NCI-H526 (cell line): ENCODE measurements around the gene WDR75.
A peak's percentile ranks its signal among the peaks of the same experiment; 100 is the strongest.
"Not testable (repeated sequence)": the region's sequence is repeated elsewhere in the genome, so short reads cannot be mapped to it uniquely, and the experiment has no call there.

Experiments
- DNase-seq, 2 experiments: peaks; one replicate each; lab custom pipeline; 2025; lab: John Stamatoyannopoulos, UW

The WDR75 gene

DNA sequence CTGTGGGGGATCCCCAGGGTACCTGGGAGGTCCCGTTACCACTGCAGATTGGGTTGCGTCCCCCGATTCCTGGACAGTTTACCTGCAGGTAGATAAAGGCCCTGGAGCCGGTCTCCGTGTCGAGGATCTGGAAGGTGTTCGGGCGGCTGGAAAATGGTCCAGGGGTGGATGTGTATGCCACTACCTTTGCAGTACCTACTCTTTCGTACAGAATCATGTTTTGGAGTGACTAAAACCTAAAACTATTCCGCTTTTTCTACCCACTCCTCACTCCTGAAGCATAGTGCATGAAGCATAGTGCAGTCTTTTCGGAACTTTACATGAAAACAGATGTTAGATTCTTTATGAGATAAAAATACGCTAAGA is 418 bp downstream of the WDR75 start:
- peak in 1 of 2 experiments; percentile 9 for DNase-seq

DNA sequence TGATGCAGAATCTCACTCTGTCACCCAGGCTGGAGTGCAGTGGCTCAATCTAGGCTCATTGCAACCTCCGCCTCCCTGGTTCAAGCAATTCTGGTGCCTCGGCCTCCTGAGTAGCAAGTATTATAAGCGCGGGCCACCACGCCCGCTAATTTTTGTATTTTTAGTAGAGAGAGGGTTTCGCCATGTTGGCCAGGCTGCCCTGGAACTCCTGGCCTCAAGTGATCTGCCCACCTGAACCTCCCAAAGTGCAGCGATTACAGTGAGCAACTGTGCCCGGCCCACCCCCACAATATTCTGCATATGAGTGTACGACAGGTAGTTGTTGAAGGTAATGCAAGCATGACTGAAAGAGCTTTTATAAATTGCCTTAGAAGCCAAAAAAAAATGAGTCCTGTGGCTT is 1.2 kb downstream of the WDR75 start:
- no peak for DNase-seq

- DNase-seq: no peak
Observed at GRCh38 chr2:189444322-189444721, 3.0 kb downstream of the WDR75 start.

- DNase-seq: no peak
Observed at GRCh38 chr2:189446780-189447179, 5.5 kb downstream of the WDR75 start.

DNA sequence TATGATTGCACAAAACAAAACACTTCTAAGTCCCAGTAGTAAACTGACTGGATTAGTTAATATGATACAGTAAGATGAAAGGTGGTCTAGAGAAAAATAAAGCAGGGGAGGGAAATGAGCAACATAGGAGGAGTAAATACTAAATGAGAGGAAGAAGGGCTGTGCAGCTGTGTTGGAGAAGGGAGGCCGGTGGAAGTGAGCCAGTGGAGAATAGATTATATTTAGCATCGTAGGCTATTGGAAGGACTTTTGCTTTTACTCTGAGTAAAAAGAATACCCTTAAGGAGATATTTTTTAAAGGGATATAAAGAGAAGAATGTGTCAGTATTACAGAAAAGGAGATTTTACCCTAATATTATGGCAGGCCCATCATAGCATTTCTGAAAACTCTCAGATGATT is 12.7 kb downstream of the WDR75 start:
- no peak for DNase-seq

DNA sequence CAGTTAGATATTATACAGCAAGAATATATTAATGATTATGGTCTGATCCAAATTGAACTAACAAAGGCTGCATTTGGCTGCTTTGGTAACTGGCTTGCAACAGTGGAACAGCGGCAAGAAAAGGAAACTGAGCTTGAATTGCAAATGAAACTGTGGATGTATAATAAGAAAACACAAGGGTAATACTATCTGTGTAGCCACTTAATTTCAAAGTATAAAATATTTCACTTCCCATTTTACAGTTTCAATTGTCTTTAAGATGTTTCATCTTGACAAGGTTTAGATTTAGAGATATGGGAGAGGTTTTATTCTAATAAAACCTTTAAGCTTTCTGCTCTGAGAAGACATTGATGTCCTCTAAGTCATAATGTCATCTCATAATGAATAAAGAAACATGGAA is 23.8 kb downstream of the WDR75 start:
- no peak for DNase-seq

DNA sequence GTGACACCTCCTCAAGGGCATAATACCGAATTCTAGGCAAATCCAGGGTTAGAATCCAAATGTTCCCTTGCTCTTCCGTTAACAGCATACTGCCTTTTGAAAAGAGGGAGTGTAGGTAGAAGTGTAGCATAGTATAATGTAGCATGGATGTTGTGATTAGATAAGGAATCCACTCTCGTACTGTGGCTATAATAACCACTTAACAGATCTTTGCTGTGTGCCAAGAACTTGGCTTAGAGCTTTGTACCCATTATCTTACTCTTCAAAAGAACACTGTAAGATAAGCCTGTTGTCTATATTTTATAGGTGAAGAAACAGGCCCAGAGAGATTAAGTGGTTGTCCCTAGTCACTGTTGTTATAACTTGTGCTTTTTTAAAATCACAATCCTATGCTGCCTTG is 24.2 kb downstream of the WDR75 start:
- no peak for DNase-seq

- DNase-seq: no peak
Observed at GRCh38 chr2:189466046-189466445, 24.8 kb downstream of the WDR75 start.

GRCh38 chr2:189466656-189467055 is 25.4 kb downstream of the WDR75 start:
- DNase-seq: peak in 1 of 2 experiments; percentile 27

GRCh38 chr2:189467160-189467559 is 25.9 kb downstream of the WDR75 start:
- DNase-seq: no peak

- no peak for DNase-seq
Observed at GRCh38 chr2:189467593-189467992, 26.3 kb downstream of the WDR75 start.

GRCh38 chr2:189474526-189474925 is 33.3 kb downstream of the WDR75 start:
- no peak for DNase-seq

DNA sequence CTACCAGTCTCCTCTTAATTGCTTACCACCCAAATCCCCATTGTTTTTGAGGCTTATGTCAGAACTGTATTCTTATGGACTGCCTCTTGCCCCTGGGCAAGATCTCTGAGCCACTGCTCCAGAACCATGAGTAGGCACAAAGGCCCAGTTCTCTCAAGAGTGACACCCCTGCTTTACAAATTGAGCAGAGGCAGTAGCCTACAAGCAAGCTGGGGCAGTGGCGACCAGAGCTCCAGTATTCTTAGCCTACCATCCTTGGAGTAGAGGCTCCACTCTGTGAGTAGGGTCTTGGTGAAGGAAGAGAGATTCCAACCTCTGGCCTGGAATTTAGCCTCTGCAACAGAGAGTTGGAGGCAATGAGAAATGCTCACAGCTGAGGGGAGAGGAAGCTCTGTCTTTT is 36.5 kb downstream of the WDR75 start:
- DNase-seq: no peak

DNA sequence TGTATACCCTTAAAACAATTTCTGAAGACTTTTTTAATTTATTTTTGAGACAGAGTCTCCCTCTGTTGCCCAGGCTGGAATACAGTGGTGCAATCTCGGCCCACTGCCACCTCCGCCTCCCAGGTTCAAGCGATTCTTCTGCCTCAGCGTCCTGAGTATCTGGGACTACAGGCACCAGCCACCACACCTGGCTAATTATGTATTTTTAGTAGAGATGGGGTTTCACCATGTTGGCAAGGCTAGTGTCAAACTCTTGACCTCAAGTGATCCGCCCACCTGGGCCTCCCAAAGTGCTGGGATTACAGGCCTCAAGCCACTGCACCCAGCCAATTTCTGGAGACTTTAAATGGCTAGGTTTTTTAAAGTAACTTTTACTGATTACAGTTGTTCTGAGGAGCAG is 37.0 kb downstream of the WDR75 start:
- not testable (repeated sequence) for DNase-seq

GRCh38 chr2:189481071-189481470 is 39.8 kb downstream of the WDR75 start:
- DNase-seq: no peak

GRCh38 chr2:189483571-189483970 is 42.3 kb downstream of the WDR75 start:
- no peak for DNase-seq

DNA sequence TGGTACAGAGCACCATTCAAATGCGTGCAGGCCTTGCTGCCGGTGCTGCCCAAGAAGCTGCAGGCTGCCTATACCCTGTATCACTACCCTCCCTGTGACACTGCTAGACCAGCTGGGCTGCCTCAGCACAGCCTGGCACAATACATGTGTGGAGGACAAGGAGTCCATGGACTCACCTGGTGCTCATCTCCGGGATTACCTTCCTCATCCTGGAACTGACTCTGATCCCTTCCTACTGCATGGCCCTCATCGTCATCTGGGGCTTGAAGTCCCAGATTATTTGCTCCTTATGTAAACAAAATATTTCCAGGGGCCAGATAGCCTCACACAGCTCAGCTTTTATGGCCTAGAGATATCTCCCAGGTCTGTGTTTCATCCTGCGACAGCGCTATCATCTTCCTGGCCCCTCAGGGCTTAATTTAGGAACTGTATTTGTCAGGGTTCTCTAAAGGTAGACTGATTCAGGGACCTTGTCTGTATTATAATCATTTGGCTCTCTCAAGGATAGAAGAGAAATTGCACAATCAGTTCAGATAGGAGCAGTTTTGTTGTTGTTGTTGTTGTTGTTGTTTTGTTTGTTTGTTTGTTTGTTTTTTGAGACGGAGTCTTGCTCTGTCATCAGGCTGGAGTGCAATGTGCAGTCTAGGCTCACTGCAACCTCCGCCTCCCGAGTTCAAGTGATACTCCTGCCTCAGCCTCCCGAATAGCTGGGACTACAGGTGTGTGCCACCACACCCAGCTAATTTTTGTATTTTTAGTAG is 42.9 kb downstream of the WDR75 start:
- DNase-seq: no peak

DNA sequence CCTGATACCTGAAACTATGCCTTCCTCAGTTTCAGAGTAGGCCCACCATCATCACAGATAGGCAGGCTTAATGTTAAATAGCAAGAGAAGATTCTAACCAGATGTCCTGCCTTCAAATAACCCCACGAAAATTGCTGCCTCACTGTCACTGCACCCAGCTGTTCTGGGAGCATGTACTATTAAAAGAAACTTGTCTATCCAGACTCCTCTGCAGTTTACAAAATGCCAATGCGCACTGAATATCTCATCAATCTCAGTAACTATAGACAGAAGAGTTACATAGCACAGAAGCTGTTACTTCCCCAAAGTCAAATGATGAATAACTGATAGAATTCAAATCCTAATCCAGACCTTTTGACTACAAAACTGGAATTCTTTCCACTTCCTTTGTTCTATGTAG is 43.9 kb downstream of the WDR75 start:
- no peak for DNase-seq

GRCh38 chr2:189486237-189486770 is 45.0 kb downstream of the WDR75 start:
- DNase-seq: no peak

GRCh38 chr2:189487283-189488007 is 46.2 kb downstream of the WDR75 start:
- no peak for DNase-seq

- no peak for DNase-seq
Observed at GRCh38 chr2:189488008-189488310, 46.7 kb downstream of the WDR75 start.

DNA sequence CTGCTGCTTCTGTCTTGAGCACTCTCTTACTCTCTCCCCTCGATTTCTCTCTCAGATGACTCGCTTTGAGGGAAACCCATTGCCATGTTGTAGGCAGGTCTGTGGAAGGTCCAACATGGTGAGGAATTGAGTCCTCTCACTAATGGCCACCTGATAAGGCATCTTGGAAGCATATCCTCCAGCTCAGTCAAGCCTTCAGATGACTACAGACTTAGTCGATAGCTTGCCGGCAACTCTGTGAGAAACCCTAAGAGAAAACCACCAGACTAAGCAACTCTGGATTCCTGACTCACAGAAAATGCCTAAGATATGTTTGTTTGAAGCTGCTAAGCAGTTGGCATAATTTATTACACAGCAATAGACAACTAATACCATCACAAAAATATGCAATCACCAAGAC is 51.2 kb downstream of the WDR75 start:
- DNase-seq: no peak

- DNase-seq: no peak
Observed at GRCh38 chr2:189498205-189498604, 56.9 kb downstream of the WDR75 start.

DNA sequence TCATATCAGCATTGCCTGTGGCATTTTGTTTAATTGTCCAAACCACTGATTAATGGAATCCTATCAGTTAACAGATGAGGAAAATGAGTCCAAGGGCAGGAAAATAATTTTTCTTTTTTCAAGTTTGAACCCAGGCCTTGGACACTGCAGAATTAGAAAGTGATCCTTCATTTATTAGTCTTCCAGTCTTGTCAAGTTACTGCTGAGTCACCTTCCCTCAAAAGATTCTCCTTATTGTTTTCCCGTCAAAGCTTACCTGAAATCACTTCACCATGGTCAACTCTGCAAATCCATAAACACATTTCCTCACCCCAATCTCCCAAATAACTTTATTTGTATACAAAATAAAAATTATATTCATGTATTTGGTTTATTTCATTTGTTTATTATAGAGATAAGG is 57.9 kb downstream of the WDR75 start:
- no peak for DNase-seq
